OCI-LY1 (cell line): ENCODE data around the gene U2AF1L4.

ENCODE experiments used
- H2AFZ ChIP-seq: fragments of 200-600 bp; sonication (generic), shearing (Covaris generic); 2 replicates; pipeline ENCODE4 v1.6.0; 2014; ENCODE audit warnings: antibody characterized with exemption, mild to moderate bottlenecking, low read length
- H3F3A ChIP-seq: fragments of 200-600 bp; sonication (generic), shearing (Covaris generic); 2 replicates; pipeline ENCODE4 v1.6.0; 2014; ENCODE audit warnings: mild to moderate bottlenecking, antibody characterized with exemption, low read length, moderate library complexity; ENCODE audit not compliant: insufficient read depth
- H3K27ac ChIP-seq: fragments of 200-600 bp; sonication (generic); 2 replicates; pipeline ENCODE4 v1.5.1; 2014; ENCODE audit warnings: low read length, mixed run types, mild to moderate bottlenecking, low read depth; ENCODE audit not compliant: poor library complexity, severe bottlenecking
- H3K27me3 ChIP-seq: fragments of 200-600 bp; sonication (generic); 2 replicates; pipeline ENCODE4 v1.6.0; 2014; ENCODE audit warnings: antibody characterized with exemption, mild to moderate bottlenecking, low read length, moderate library complexity; ENCODE audit not compliant: insufficient read depth
- H3K36me3 ChIP-seq: fragments of 200-600 bp; sonication (generic); 2 replicates; pipeline ENCODE4 v1.6.1; 2014; ENCODE audit warnings: mild to moderate bottlenecking, antibody characterized with exemption, low read length, moderate library complexity, mixed read lengths; ENCODE audit not compliant: insufficient read depth
- H3K4me1 ChIP-seq: fragments of 200-600 bp; sonication (generic); 2 replicates; pipeline ENCODE4 v1.5.1; 2014; ENCODE audit warnings: mild to moderate bottlenecking, low read length, moderate library complexity; ENCODE audit not compliant: insufficient read depth, severe bottlenecking
- H3K4me2 ChIP-seq: fragments of 200-600 bp; sonication (generic), shearing (Covaris generic); 2 replicates; pipeline ENCODE4 v1.6.1; 2014; ENCODE audit warnings: low read length
- H3K4me3 ChIP-seq: fragments of 200-600 bp; sonication (generic); 2 replicates; pipeline ENCODE4 v1.5.1; 2014; ENCODE audit warnings: low read length, low read depth, mild to moderate bottlenecking, mixed read lengths; ENCODE audit not compliant: poor library complexity, severe bottlenecking
- H3K79me2 ChIP-seq: fragments of 200-600 bp; shearing (Covaris generic); 2 replicates; pipeline ENCODE4 v1.6.1; 2016; ENCODE audit warnings: mixed run types, low read length, mixed read lengths; ENCODE audit not compliant: insufficient read depth
- H3K9ac ChIP-seq: fragments of 200-600 bp; sonication (generic), shearing (Covaris generic); 2 replicates; pipeline ENCODE4 v1.6.1; 2014; ENCODE audit warnings: mild to moderate bottlenecking, low read length, mixed read lengths
- H3K9me2 ChIP-seq: fragments of 200-600 bp; sonication (generic), shearing (Covaris generic); 2 replicates; pipeline ENCODE4 v1.6.1; 2014; ENCODE audit warnings: low read depth, mild to moderate bottlenecking, low read length, mixed read lengths
- H3K9me3 ChIP-seq: fragments of 200-600 bp; shearing (Covaris generic); 2 replicates; pipeline ENCODE4 v1.6.1; 2014; ENCODE audit warnings: low read length, mixed read lengths
- H4K20me1 ChIP-seq: fragments of 200-600 bp; sonication (generic), shearing (Covaris generic); 2 replicates; pipeline ENCODE4 v1.6.0; 2016; ENCODE audit warnings: mild to moderate bottlenecking, low read length; ENCODE audit not compliant: insufficient read depth
- CTCF ChIP-seq: fragments of 200-600 bp; sonication (generic), shearing (Covaris generic); IDR thresholded peaks from 2 replicates; pipeline ENCODE4 v1.5.1; 2017; ENCODE audit warnings: mild to moderate bottlenecking, antibody characterized with exemption, low read length, moderate library complexity, mixed read lengths
- EZH2 ChIP-seq: fragments of 200-600 bp; sonication (generic), shearing (Covaris generic); IDR thresholded peaks from 2 replicates; pipeline ENCODE4 v1.8.0; 2017; ENCODE audit warnings: borderline replicate concordance, mixed run types, mild to moderate bottlenecking, antibody characterized with exemption, low read length, moderate library complexity, mixed read lengths

U2AF1L4 gene

GRCh38 chr19:35719402-35720162 is 25.6 kb downstream of the U2AF1L4 start:
- Histone ChIP-seq H4K20me1 (no peaks in the 10 kb centered on the region), H2AFZ (no peak overlapping the region), H3K27me3 (peaks cover 2% of the 10 kb centered on the region; the same call in 1 of the 2 replicates), H3K4me2 (peak overlapping the region; percentile 84), H3K36me3 (peaks cover 46% of the 10 kb centered on the region), H3F3A (no peaks in the 10 kb centered on the region), H3K27ac (no peak overlapping the region), H3K9me3 (no peaks in the 10 kb centered on the region), H3K9ac (peak overlapping the region; percentile 83; the same call in 1 of the 2 replicates), H3K4me1 (peaks cover 22% of the 10 kb centered on the region), H3K9me2 (no peaks in the 10 kb centered on the region), H3K79me2 (peaks cover 8% of the 10 kb centered on the region), H3K4me3 (peak overlapping the region; percentile 77)
- no peak for TF ChIP-seq CTCF
- no peak for TF ChIP-seq EZH2

- H3K4me1 ChIP-seq: peaks cover 22% of the 10 kb centered on the region
- peaks cover 35% of the 10 kb centered on the region for H3K36me3 ChIP-seq
- H3K4me3 ChIP-seq: peak overlapping the region; percentile 77
- TF ChIP-seq CTCF (no peak), EZH2 (no peak)
- peaks cover 8% of the 10 kb centered on the region for H3K79me2 ChIP-seq
- H3K4me2 ChIP-seq: peak overlapping the region; percentile 84
- peak overlapping the region; percentile 83 for H3K9ac ChIP-seq
- peaks cover 3% of the 10 kb centered on the region; the same call in 1 of the 2 replicates for H3K27me3 ChIP-seq
- no peaks in the 10 kb centered on the region for H3K9me3 ChIP-seq
- H3K27ac ChIP-seq: no peak overlapping the region
- H3F3A ChIP-seq: no peaks in the 10 kb centered on the region
- H4K20me1 ChIP-seq: no peaks in the 10 kb centered on the region
- no peaks in the 10 kb centered on the region for H3K9me2 ChIP-seq
- H2AFZ ChIP-seq: no peak overlapping the region
These were observed 26.7 kb downstream of the U2AF1L4 start for GRCh38 chr19:35718345-35719041.

- Histone ChIP-seq H3K9me2 (no peaks in the 10 kb centered on the region), H3K4me1 (peaks cover 22% of the 10 kb centered on the region), H3K4me2 (peak within 1 kb of the TSS; percentile 84), H3K9me3 (no peaks in the 10 kb centered on the region), H3K4me3 (peak within 1 kb of the TSS; percentile 77), H3K27me3 (peaks cover 3% of the 10 kb centered on the region; the same call in 1 of the 2 replicates), H2AFZ (no peak within 1 kb of the TSS), H4K20me1 (no peaks in the 10 kb centered on the region), H3K79me2 (peaks cover 8% of the 10 kb centered on the region), H3F3A (no peaks in the 10 kb centered on the region), H3K36me3 (peaks cover 28% of the 10 kb centered on the region), H3K9ac (peak within 1 kb of the TSS; percentile 83), H3K27ac (no peak within 1 kb of the TSS)
- TF ChIP-seq EZH2: no peak
- TF ChIP-seq CTCF: no peak
These were observed 27.4 kb downstream of the U2AF1L4 start, which contains the start of gene KMT2B for GRCh38 chr19:35717665-35718344. TSS of gene KMT2B (plus strand) at chr19:35718003. CDS start at chr19:35718019, 16 bp downstream.
